ENCODE data around the gene PTPRD. TPM values are rescaled to one million over a fixed set of nuclear protein-coding genes. Genes with fewer than 3 reads are reported as not detected.

Gene PTPRD
- polyA plus RNA-seq, 4 donors, result 2.1 to 5.6 (median 3.9) TPM

DNA sequence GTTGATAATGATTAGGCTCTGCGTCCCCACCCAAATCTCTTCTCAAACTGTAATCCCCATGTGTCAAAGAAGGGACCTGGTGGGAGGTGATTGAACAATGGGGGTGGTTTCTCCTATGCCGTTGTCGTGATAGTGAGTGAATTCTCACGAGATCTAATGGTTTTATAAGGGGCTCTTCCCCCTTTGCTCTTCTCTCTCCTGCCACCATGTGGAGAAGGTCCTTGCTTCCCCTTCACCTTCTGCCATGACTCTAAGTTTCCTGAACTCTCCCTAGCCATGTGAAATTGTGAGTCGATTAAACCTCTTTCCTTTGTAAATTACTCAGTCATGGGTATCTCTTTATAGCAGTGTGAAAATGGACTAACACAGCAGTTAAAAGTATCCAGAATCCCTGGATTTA is 2098.0 kb downstream of the PTPRD start:
- no peak for DNase-seq
- H3K4me3 ChIP-seq (ENCODE audit: low read depth in 1 of 3, low read length in 3 of 3), result no peak overlapping the region
- no peaks in the 10 kb centered on the region for H3K27me3 ChIP-seq (ENCODE audit: control insufficient read depth in 3 of 3, insufficient read depth in 3 of 3, low read length in 3 of 3)
- H3K36me3 ChIP-seq (ENCODE audit: control insufficient read depth in 3 of 3, insufficient read depth in 2 of 3, low read depth in 1 of 3, low read length in 3 of 3), result no peaks in the 10 kb centered on the region
- FAIRE-seq, result no peak
- no peaks in the 10 kb centered on the region for H3K4me1 ChIP-seq (ENCODE audit: control insufficient read depth in 3 of 3, insufficient read depth in 2 of 3, low read depth in 1 of 3, low read length in 2 of 3)
- no peaks in the 10 kb centered on the region for H3K9me3 ChIP-seq (ENCODE audit: control insufficient read depth in 2 of 2, insufficient read depth in 1 of 2, low read depth in 1 of 2, low read length in 1 of 2)
- 82 to 88% (median 85%) methylated on average over 5 of the region's 5 CpGs for WGBS, 3 donors
- H3K27ac ChIP-seq (ENCODE audit: low read depth in 1 of 3, low read length in 2 of 3), result no peak overlapping the region

- no peak for FAIRE-seq
- H3K27me3 ChIP-seq (ENCODE audit: control insufficient read depth in 3 of 3, insufficient read depth in 3 of 3, low read length in 3 of 3), result no peaks in the 10 kb centered on the region
Measured at GRCh38 chr9:8508671-8509290, 2104.0 kb downstream of the PTPRD start.

DNA sequence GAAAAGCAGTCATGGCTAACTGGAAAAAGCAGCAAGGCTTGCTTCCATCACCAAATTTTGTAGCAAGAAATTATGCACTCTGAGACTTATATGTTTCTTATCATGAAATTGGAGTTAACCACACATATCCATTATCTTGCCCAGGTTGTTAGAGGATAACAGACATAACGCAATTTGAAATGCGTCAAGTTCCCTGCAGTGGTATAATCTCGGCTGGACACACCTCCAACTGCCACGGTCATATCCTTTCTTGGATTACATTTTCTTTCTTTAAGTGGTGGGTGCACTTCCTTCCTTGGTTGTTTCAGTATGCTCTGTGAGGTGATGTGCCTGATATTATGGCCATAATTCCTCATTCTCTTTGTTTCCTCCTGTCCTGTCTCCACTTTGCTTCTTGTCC is 2118.2 kb downstream of the PTPRD start:
- 62 to 86% (median 69%) methylated on average over 4 of the region's 4 CpGs for WGBS, 3 donors
- no peak for FAIRE-seq

More at GRCh38 chr9:8508671-8509290, 2104.0 kb downstream of the PTPRD start:
- H3K36me3 ChIP-seq (ENCODE audit: control insufficient read depth in 3 of 3, insufficient read depth in 2 of 3, low read depth in 1 of 3, low read length in 3 of 3), result no peaks in the 10 kb centered on the region
- no peaks in the 10 kb centered on the region for H3K9me3 ChIP-seq (ENCODE audit: control insufficient read depth in 2 of 2, insufficient read depth in 1 of 2, low read depth in 1 of 2, low read length in 1 of 2)
- no peaks in the 10 kb centered on the region for H3K4me1 ChIP-seq (ENCODE audit: control insufficient read depth in 3 of 3, insufficient read depth in 2 of 3, low read depth in 1 of 3, low read length in 2 of 3)
- 92 to 100% (median 94%) methylated on average over 1 of the region's 1 CpG for WGBS, 3 donors
- H3K4me3 ChIP-seq (ENCODE audit: low read depth in 1 of 3, low read length in 3 of 3), result no peak overlapping the region
- H3K27ac ChIP-seq (ENCODE audit: low read depth in 1 of 3, low read length in 2 of 3), result no peak overlapping the region
- no peak for DNase-seq

GRCh38 chr9:8492679-8493078 is 2120.1 kb downstream of the PTPRD start:
- Histone ChIP-seq H3K27me3 (ENCODE audit: control insufficient read depth in 3 of 3, insufficient read depth in 3 of 3, low read length in 3 of 3) (no peaks in the 10 kb centered on the region), H3K36me3 (ENCODE audit: control insufficient read depth in 3 of 3, insufficient read depth in 2 of 3, low read depth in 1 of 3, low read length in 3 of 3) (no peaks in the 10 kb centered on the region), H3K9me3 (ENCODE audit: control insufficient read depth in 2 of 2, insufficient read depth in 1 of 2, low read depth in 1 of 2, low read length in 1 of 2) (no peaks in the 10 kb centered on the region), H3K4me1 (ENCODE audit: control insufficient read depth in 3 of 3, insufficient read depth in 2 of 3, low read depth in 1 of 3, low read length in 2 of 3) (no peaks in the 10 kb centered on the region), H3K27ac (ENCODE audit: low read depth in 1 of 3, low read length in 2 of 3) (no peak overlapping the region), H3K4me3 (ENCODE audit: low read depth in 1 of 3, low read length in 3 of 3) (no peak overlapping the region)
- 84 to 89% (median 89%) methylated on average over 4 of the region's 4 CpGs for WGBS, 3 donors
- DNase-seq (no peak), FAIRE-seq (no peak)

More for the DNA sequence above, 2118.2 kb downstream of the PTPRD start:
- no peaks in the 10 kb centered on the region for H3K27me3 ChIP-seq (ENCODE audit: control insufficient read depth in 3 of 3, insufficient read depth in 3 of 3, low read length in 3 of 3)
- no peak for DNase-seq
- no peak overlapping the region for H3K27ac ChIP-seq (ENCODE audit: low read depth in 1 of 3, low read length in 2 of 3)
- H3K9me3 ChIP-seq (ENCODE audit: control insufficient read depth in 2 of 2, insufficient read depth in 1 of 2, low read depth in 1 of 2, low read length in 1 of 2), result no peaks in the 10 kb centered on the region
- H3K4me1 ChIP-seq (ENCODE audit: control insufficient read depth in 3 of 3, insufficient read depth in 2 of 3, low read depth in 1 of 3, low read length in 2 of 3), result no peaks in the 10 kb centered on the region
- no peaks in the 10 kb centered on the region for H3K36me3 ChIP-seq (ENCODE audit: control insufficient read depth in 3 of 3, insufficient read depth in 2 of 3, low read depth in 1 of 3, low read length in 3 of 3)
- no peak overlapping the region for H3K4me3 ChIP-seq (ENCODE audit: low read depth in 1 of 3, low read length in 3 of 3)

DNA sequence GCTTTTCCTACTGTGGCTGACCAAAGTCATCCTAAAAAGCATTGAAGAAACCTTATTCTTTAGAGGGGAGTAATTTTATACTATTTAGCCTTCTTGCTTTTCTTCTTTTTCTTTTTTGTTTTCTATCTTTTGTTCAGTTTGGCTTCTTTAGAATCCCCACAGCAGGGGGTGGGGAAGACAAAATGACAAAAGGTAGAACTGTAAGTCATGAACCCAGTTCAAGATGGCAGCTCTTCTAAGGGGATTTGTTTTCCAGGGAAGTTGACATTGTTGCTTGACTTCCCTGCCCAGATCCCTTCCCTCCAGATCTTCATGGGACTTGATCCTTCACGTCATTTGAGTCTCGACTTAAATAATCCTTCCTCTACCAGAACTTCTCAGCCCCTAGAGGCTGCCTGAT is 2120.8 kb downstream of the PTPRD start:
- WGBS, 3 donors, result 95 to 100% (median 98%) methylated on average over 2 of the region's 2 CpGs
- Histone ChIP-seq H3K4me1 (ENCODE audit: control insufficient read depth in 3 of 3, insufficient read depth in 2 of 3, low read depth in 1 of 3, low read length in 2 of 3) (no peaks in the 10 kb centered on the region), H3K27me3 (ENCODE audit: control insufficient read depth in 3 of 3, insufficient read depth in 3 of 3, low read length in 3 of 3) (no peaks in the 10 kb centered on the region), H3K36me3 (ENCODE audit: control insufficient read depth in 3 of 3, insufficient read depth in 2 of 3, low read depth in 1 of 3, low read length in 3 of 3) (no peaks in the 10 kb centered on the region), H3K27ac (ENCODE audit: low read depth in 1 of 3, low read length in 2 of 3) (no peak overlapping the region), H3K9me3 (ENCODE audit: control insufficient read depth in 2 of 2, insufficient read depth in 1 of 2, low read depth in 1 of 2, low read length in 1 of 2) (no peaks in the 10 kb centered on the region), H3K4me3 (ENCODE audit: low read depth in 1 of 3, low read length in 3 of 3) (no peak overlapping the region)
- FAIRE-seq, result no peak
- no peak for DNase-seq

DNA sequence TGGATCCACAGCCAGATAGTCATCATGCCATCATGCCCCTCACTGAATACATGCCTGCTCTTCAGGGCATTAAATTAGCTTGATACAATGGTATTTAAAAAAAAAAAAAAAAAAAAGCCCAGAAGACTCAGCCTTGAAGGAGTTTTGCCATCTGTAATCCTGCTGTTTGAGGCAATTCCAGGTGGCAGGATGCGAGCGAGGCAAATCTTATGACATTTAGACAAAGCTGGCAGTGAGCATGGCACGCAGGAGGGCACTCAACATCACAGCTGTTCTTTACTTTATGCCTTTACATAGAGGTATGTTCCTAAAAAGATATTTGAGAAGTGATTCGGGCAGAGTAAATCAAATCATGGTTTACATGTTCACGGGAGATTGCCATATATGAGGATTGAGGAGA is 2121.2 kb downstream of the PTPRD start:
- no peaks in the 10 kb centered on the region for H3K27me3 ChIP-seq (ENCODE audit: control insufficient read depth in 3 of 3, insufficient read depth in 3 of 3, low read length in 3 of 3)
- no peak overlapping the region for H3K27ac ChIP-seq (ENCODE audit: low read depth in 1 of 3, low read length in 2 of 3)
- DNase-seq, result no peak
- no peak for FAIRE-seq
- no peaks in the 10 kb centered on the region for H3K9me3 ChIP-seq (ENCODE audit: control insufficient read depth in 2 of 2, insufficient read depth in 1 of 2, low read depth in 1 of 2, low read length in 1 of 2)
- H3K4me3 ChIP-seq (ENCODE audit: low read depth in 1 of 3, low read length in 3 of 3), result no peak overlapping the region
- WGBS, 3 donors, result 92 to 93% (median 93%) methylated on average over 5 of the region's 5 CpGs
- no peaks in the 10 kb centered on the region for H3K4me1 ChIP-seq (ENCODE audit: control insufficient read depth in 3 of 3, insufficient read depth in 2 of 3, low read depth in 1 of 3, low read length in 2 of 3)
- no peaks in the 10 kb centered on the region for H3K36me3 ChIP-seq (ENCODE audit: control insufficient read depth in 3 of 3, insufficient read depth in 2 of 3, low read depth in 1 of 3, low read length in 3 of 3)

DNA sequence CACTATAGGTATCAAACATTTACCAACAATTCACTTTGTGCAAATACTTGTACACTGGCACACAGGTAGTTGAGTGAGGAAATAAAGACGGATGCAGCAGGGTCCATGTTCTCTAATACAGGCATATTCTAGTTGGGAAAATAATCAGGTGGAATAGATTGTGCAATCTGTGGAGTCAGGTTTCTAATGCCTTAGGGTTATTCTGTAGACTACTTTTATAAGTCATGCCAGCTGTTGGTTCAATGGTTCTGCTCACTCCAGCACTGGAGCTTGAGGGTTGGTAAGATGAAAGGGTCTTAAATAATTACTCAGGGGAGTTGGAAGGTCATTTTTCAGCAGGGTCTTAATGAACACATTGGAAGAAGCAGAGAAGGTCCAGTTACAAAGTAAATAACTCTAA is 2123.0 kb downstream of the PTPRD start:
- no peak for DNase-seq
- Histone ChIP-seq H3K27me3 (ENCODE audit: control insufficient read depth in 3 of 3, insufficient read depth in 3 of 3, low read length in 3 of 3) (no peaks in the 10 kb centered on the region), H3K4me1 (ENCODE audit: control insufficient read depth in 3 of 3, insufficient read depth in 2 of 3, low read depth in 1 of 3, low read length in 2 of 3) (no peaks in the 10 kb centered on the region), H3K36me3 (ENCODE audit: control insufficient read depth in 3 of 3, insufficient read depth in 2 of 3, low read depth in 1 of 3, low read length in 3 of 3) (no peaks in the 10 kb centered on the region), H3K27ac (ENCODE audit: low read depth in 1 of 3, low read length in 2 of 3) (no peak overlapping the region), H3K9me3 (ENCODE audit: control insufficient read depth in 2 of 2, insufficient read depth in 1 of 2, low read depth in 1 of 2, low read length in 1 of 2) (no peaks in the 10 kb centered on the region), H3K4me3 (ENCODE audit: low read depth in 1 of 3, low read length in 3 of 3) (no peak overlapping the region)
- FAIRE-seq, result no peak
- WGBS, 3 donors, result 83 to 91% (median 86%) methylated on average over 1 of the region's 1 CpG

DNA sequence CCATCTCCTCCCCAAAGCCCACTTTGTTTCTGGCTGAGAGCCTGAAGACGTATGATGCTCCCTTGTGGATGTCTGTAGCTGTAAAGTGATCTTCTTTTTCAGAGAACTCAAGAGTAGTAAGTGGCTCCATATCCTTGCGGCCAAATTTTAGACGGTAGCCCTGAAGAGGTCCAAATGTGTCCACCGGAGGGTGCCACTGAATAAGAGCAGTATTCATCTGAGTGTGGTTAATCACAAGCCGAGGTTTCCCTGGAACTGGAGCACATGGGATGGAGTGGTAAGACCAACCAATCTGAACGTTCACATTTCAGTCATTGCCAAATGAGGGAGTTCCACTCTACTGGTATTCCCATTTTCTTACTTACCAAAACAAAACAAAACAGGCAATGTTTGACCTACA is 2126.7 kb downstream of the PTPRD start:
- H3K9me3 ChIP-seq (ENCODE audit: control insufficient read depth in 2 of 2, insufficient read depth in 1 of 2, low read depth in 1 of 2, low read length in 1 of 2), result no peaks in the 10 kb centered on the region
- H3K4me1 ChIP-seq (ENCODE audit: control insufficient read depth in 3 of 3, insufficient read depth in 2 of 3, low read depth in 1 of 3, low read length in 2 of 3), result no peaks in the 10 kb centered on the region
- no peaks in the 10 kb centered on the region for H3K36me3 ChIP-seq (ENCODE audit: control insufficient read depth in 3 of 3, insufficient read depth in 2 of 3, low read depth in 1 of 3, low read length in 3 of 3)
- no peak overlapping the region for H3K4me3 ChIP-seq (ENCODE audit: low read depth in 1 of 3, low read length in 3 of 3)
- no peak overlapping the region for H3K27ac ChIP-seq (ENCODE audit: low read depth in 1 of 3, low read length in 2 of 3)
- WGBS, 3 donors, result 57 to 68% (median 64%) methylated on average over 6 of the region's 6 CpGs
- no peaks in the 10 kb centered on the region for H3K27me3 ChIP-seq (ENCODE audit: control insufficient read depth in 3 of 3, insufficient read depth in 3 of 3, low read length in 3 of 3)
- FAIRE-seq, result no peak
- peak; percentile 5 to 41 for DNase-seq

DNA sequence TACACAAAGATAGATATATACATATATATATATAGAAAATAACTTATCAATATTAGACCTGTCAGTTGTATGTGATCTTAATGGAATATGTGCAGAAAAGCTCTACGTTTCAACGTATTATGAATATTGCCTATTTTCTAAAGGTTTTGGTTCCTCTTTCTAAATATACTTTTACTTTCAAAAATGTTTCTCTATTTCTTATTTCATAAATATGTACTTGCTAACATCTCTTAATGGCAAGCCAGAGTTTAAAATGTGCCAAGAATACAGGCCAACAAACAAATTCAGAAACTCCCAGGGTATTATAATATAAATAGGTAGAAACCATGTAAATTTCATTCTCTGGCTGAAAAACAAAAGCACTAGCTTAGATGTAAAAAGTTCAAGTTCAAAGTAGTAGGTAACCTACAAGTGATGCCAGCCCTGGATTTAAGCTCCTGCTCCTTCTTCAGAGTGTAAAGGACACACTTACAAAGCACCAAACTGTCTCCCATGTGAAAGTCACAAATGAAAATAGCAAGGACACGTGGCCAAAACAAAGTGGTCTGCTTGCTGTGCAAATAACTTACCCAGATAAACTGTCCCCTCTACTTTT is 2128.1 kb downstream of the PTPRD start:
- FAIRE-seq, result no peak
- Histone ChIP-seq H3K27me3 (ENCODE audit: control insufficient read depth in 3 of 3, insufficient read depth in 3 of 3, low read length in 3 of 3) (no peaks in the 10 kb centered on the region), H3K9me3 (ENCODE audit: control insufficient read depth in 2 of 2, insufficient read depth in 1 of 2, low read depth in 1 of 2, low read length in 1 of 2) (no peaks in the 10 kb centered on the region), H3K4me1 (ENCODE audit: control insufficient read depth in 3 of 3, insufficient read depth in 2 of 3, low read depth in 1 of 3, low read length in 2 of 3) (no peaks in the 10 kb centered on the region), H3K36me3 (ENCODE audit: control insufficient read depth in 3 of 3, insufficient read depth in 2 of 3, low read depth in 1 of 3, low read length in 3 of 3) (no peaks in the 10 kb centered on the region), H3K4me3 (ENCODE audit: low read depth in 1 of 3, low read length in 3 of 3) (no peak overlapping the region), H3K27ac (ENCODE audit: low read depth in 1 of 3, low read length in 2 of 3) (no peak overlapping the region)
- no peak for DNase-seq
- 79 to 85% (median 84%) methylated on average over 3 of the region's 3 CpGs for WGBS, 3 donors
